HG03175 (cell line): ENCODE data around the gene FREY1.
A peak's percentile ranks its signal among the peaks of the same experiment; 100 is the strongest.

ENCODE experiments used
- ATAC-seq: cut with Tn5 transposase; IDR thresholded peaks from one replicate; pipeline ENCODE4 v1.9.1; 2021; ENCODE audit warnings: mild to moderate bottlenecking, moderate library complexity; ENCODE audit not compliant: unreplicated experiment

The FREY1 gene

GRCh38 chr11:45929486-45930030 lies 22.5 kb upstream of the FREY1 start:
- peak; percentile 17 for ATAC-seq

GRCh38 chr11:45928535-45929215 lies 21.6 kb upstream of the FREY1 start:
- ATAC-seq: no peak

- no peak for ATAC-seq
Measured at GRCh38 chr11:45927684-45928413, 20.8 kb upstream of the FREY1 start.

GRCh38 chr11:45927332-45927683 lies 20.2 kb upstream of the FREY1 start:
- no peak for ATAC-seq

- no peak for ATAC-seq
Measured at GRCh38 chr11:45926536-45927331, 19.7 kb upstream of the FREY1 start.

- no peak for ATAC-seq
Measured at GRCh38 chr11:45926001-45926401, 18.9 kb upstream of the FREY1 start.

GRCh38 chr11:45925550-45925949 lies 18.5 kb upstream of the FREY1 start:
- ATAC-seq: no peak

- no peak for ATAC-seq
Measured at GRCh38 chr11:45924927-45925326, 17.9 kb upstream of the FREY1 start.

- ATAC-seq: no peak
Measured at GRCh38 chr11:45924036-45924915, 17.2 kb upstream of the FREY1 start.

GRCh38 chr11:45922425-45923082 lies 15.5 kb upstream of the FREY1 start, which contains the start of gene LARGE2:
LARGE2 (plus strand) TSS chr11:45922656; CDS start chr11:45922883, 227 bp downstream.
- no peak for ATAC-seq

- no peak for ATAC-seq
Measured at GRCh38 chr11:45921561-45922424, 14.7 kb upstream of the FREY1 start.

- ATAC-seq: no peak
Measured at GRCh38 chr11:45920531-45921477, 13.7 kb upstream of the FREY1 start.

- ATAC-seq: no peak
Measured at GRCh38 chr11:45919806-45920530, 12.9 kb upstream of the FREY1 start.

GRCh38 chr11:45918962-45919675 lies 12.0 kb upstream of the FREY1 start:
- ATAC-seq: no peak

GRCh38 chr11:45918331-45918941 lies 11.4 kb upstream of the FREY1 start:
- ATAC-seq: peak; percentile 32
